ENCODE measurements around the gene S100A5. TPM values are rescaled to one million over a fixed set of nuclear protein-coding genes. Genes with fewer than 3 reads are reported as not detected.

S100A5 gene
- total and polyA plus RNA-seq, 7 experiments from 2014 or later, result 0.78 to 2.0 (median 1.2) TPM; not detected in 2

- CTCF ChIA-PET, result interaction anchor here (0.6 to 4.9 kb wide), 3 partner anchors 13 to 36 kb away, joined by 3 to 97 read pairs (median 27); partner anchors contain the start of gene S100A6
- intact Hi-C loops (cut with micrococcal nuclease), result loop anchor here (2.0 to 5.0 kb wide), 3 partner anchors 14 to 181 kb away; partner anchors contain the start of gene INTS3 (in 1 of the 2)
- no peaks in the 10 kb centered on the region for H3K27me3 Mint-ChIP-seq
Observed at GRCh38 chr1:153546371-153546770, 5.6 kb upstream of the S100A5 start.

GRCh38 chr1:153545067-153546055 is 4.6 kb upstream of the S100A5 start, which contains the start of gene S100A4:
Gene S100A4 (minus strand): TSS chr1:153545806. CDS start chr1:153544794, 1,012 bp downstream.
- Histone ChIP-seq H3K27ac (ENCODE audit: low read depth, low read length) (peak within 1 kb of the TSS; percentile 79), H3K9me3 (ENCODE audit: control insufficient read depth in 2 of 3, low read length in 3 of 3) (no peaks in the 10 kb centered on the region), H3K27me3 (ENCODE audit: control insufficient read depth in 2 of 2, insufficient read depth in 2 of 2, low read length in 2 of 2) (no peaks in the 10 kb centered on the region), H3K36me3 (ENCODE audit: control insufficient read depth in 2 of 3, insufficient read depth in 3 of 3, low read length in 3 of 3) (peaks cover 0 to 15% (median 11%) of the 10 kb centered on the region in 3 experiments), H3K4me1 (ENCODE audit: control insufficient read depth in 2 of 2, insufficient read depth in 2 of 2, low read length in 2 of 2) (peaks cover 53 to 69% of the 10 kb centered on the region in 2 donors), H3K4me3 (ENCODE audit: low read length) (peak within 1 kb of the TSS; percentile 69)
- Mint-ChIP-seq H3K27me3 (no peaks in the 10 kb centered on the region), H3K9me3 (no peaks in the 10 kb centered on the region), H3K4me3 (peak within 1 kb of the TSS; percentile 85 to 97 (median 88)), H3K36me3 (peaks cover 8 to 34% (median 15%) of the 10 kb centered on the region in 5 donors), H3K4me1 (peaks cover 62 to 87% (median 74%) of the 10 kb centered on the region in 7 donors), H3K27ac (peak within 1 kb of the TSS; percentile 93 to 99 (median 98))
- peak; percentile 50 to 93 (median 89) for DNase-seq
- intact Hi-C loops (cut with micrococcal nuclease), result loop anchor here (1.0 to 5.0 kb wide), 6 partner anchors 9 to 182 kb away; partner anchors contain the start of gene INTS3 (in 1 of the 2)
- CTCF ChIA-PET, result interaction anchor here (0.6 to 4.9 kb wide), 8 partner anchors 12 to 35 kb away, joined by 3 to 97 read pairs (median 4); partner anchors contain the start of gene S100A6
- peak; percentile 84 for ATAC-seq
- POLR2A ChIA-PET, result interaction anchor here (0.7 to 9.5 kb wide), 18 partner anchors 9 to 432 kb away, joined by 3 to 268 read pairs (median 5); partner anchors contain the start of genes CHTOP, INTS3, JTB and S100A2

More at GRCh38 chr1:153546371-153546770, 5.6 kb upstream of the S100A5 start:
- Histone ChIP-seq H3K4me3 (ENCODE audit: low read length) (no peak overlapping the region), H3K27me3 (ENCODE audit: control insufficient read depth in 2 of 2, insufficient read depth in 2 of 2, low read length in 2 of 2) (no peaks in the 10 kb centered on the region), H3K4me1 (ENCODE audit: control insufficient read depth in 2 of 2, insufficient read depth in 2 of 2, low read length in 2 of 2) (peaks cover 43 to 59% of the 10 kb centered on the region in 2 donors), H3K9me3 (ENCODE audit: control insufficient read depth in 2 of 3, low read length in 3 of 3) (no peaks in the 10 kb centered on the region), H3K36me3 (ENCODE audit: control insufficient read depth in 2 of 3, insufficient read depth in 3 of 3, low read length in 3 of 3) (peaks cover 0 to 15% (median 11%) of the 10 kb centered on the region in 3 experiments), H3K27ac (ENCODE audit: low read depth, low read length) (peak overlapping the region; percentile 79)
- peaks cover 56 to 77% (median 69%) of the 10 kb centered on the region in 7 donors for H3K4me1 Mint-ChIP-seq
- ATAC-seq (no peak), DNase-seq (no peak)
- H3K9me3 Mint-ChIP-seq, result no peaks in the 10 kb centered on the region
- H3K4me3 Mint-ChIP-seq, result peak overlapping the region in 9 of 10 donors; percentile 86 to 97 (median 89)
- POLR2A ChIA-PET, result interaction anchor here (1.4 to 9.5 kb wide), 5 partner anchors 8 to 88 kb away, joined by 5 to 268 read pairs (median 13); partner anchors contain the start of genes CHTOP and S100A6
- H3K36me3 Mint-ChIP-seq, result peaks cover 8 to 32% (median 15%) of the 10 kb centered on the region in 5 donors
- H3K27ac Mint-ChIP-seq, result peak overlapping the region; percentile 93 to 99 (median 98)

- Histone ChIP-seq H3K27ac (ENCODE audit: low read depth, low read length) (peak overlapping the region; percentile 79), H3K27me3 (ENCODE audit: control insufficient read depth in 2 of 2, insufficient read depth in 2 of 2, low read length in 2 of 2) (no peaks in the 10 kb centered on the region), H3K36me3 (ENCODE audit: control insufficient read depth in 2 of 3, insufficient read depth in 3 of 3, low read length in 3 of 3) (peaks cover 0 to 15% (median 11%) of the 10 kb centered on the region in 3 experiments), H3K4me1 (ENCODE audit: control insufficient read depth in 2 of 2, insufficient read depth in 2 of 2, low read length in 2 of 2) (peaks cover 61 to 77% of the 10 kb centered on the region in 2 donors), H3K4me3 (ENCODE audit: low read length) (peak overlapping the region; percentile 69), H3K9me3 (ENCODE audit: control insufficient read depth in 2 of 3, low read length in 3 of 3) (no peaks in the 10 kb centered on the region)
- H3K4me3 Mint-ChIP-seq, result peak overlapping the region; percentile 85 to 97 (median 88)
- intact Hi-C loops (cut with micrococcal nuclease), result loop anchor here (1.0 to 5.0 kb wide), 5 partner anchors 8 to 183 kb away; partner anchors contain the start of gene INTS3 (in 1 of the 2)
- H3K27ac Mint-ChIP-seq, result peak overlapping the region; percentile 93 to 99 (median 98)
- ATAC-seq, result no peak
- H3K36me3 Mint-ChIP-seq, result peaks cover 8 to 42% (median 15%) of the 10 kb centered on the region in 5 donors
- H3K27me3 Mint-ChIP-seq, result no peaks in the 10 kb centered on the region
- CTCF ChIA-PET, result interaction anchor here (0.6 to 4.9 kb wide), 7 partner anchors 11 to 34 kb away, joined by 3 to 97 read pairs (median 5); partner anchors contain the start of gene S100A6
- H3K9me3 Mint-ChIP-seq, result no peaks in the 10 kb centered on the region
- POLR2A ChIA-PET, result interaction anchor here (0.5 to 9.5 kb wide), 22 partner anchors 10 to 1197 kb away, joined by 3 to 268 read pairs (median 4); partner anchors contain the start of genes CHTOP, INTS3, JTB and S100A2
- peaks cover 70 to 95% (median 81%) of the 10 kb centered on the region in 7 donors for H3K4me1 Mint-ChIP-seq
- DNase-seq, result peak in 1 of 9 donors; percentile 41
Observed at GRCh38 chr1:153544453-153545066, 3.8 kb upstream of the S100A5 start.

- Mint-ChIP-seq H3K4me3 (peak overlapping the region; percentile 85 to 97 (median 88)), H3K4me1 (peaks cover 73 to 93% (median 82%) of the 10 kb centered on the region in 7 donors), H3K9me3 (no peaks in the 10 kb centered on the region), H3K36me3 (peaks cover 8 to 44% (median 15%) of the 10 kb centered on the region in 5 donors), H3K27me3 (no peaks in the 10 kb centered on the region), H3K27ac (peak overlapping the region; percentile 93 to 99 (median 98))
- intact Hi-C loops (cut with micrococcal nuclease), result loop anchor here (2.0 kb wide), 1 partner anchor 89 kb away; no protein-coding TSS in a partner anchor
- ATAC-seq (no peak), DNase-seq (no peak)
- ChIA-PET CTCF (interaction anchor here (0.7 to 4.9 kb wide), 4 partner anchors 10 to 33 kb away, joined by 3 to 97 read pairs (median 19); partner anchors contain the start of gene S100A6), POLR2A (interaction anchor here (0.5 to 9.5 kb wide), 11 partner anchors 9 to 1197 kb away, joined by 3 to 268 read pairs (median 4); partner anchors contain the start of genes CHTOP and S100A6)
- H3K36me3 ChIP-seq (ENCODE audit: control insufficient read depth in 2 of 3, insufficient read depth in 3 of 3, low read length in 3 of 3), result peaks cover 0 to 15% (median 11%) of the 10 kb centered on the region in 3 experiments
- peak overlapping the region; percentile 79 for H3K27ac ChIP-seq (ENCODE audit: low read depth, low read length)
- no peaks in the 10 kb centered on the region for H3K27me3 ChIP-seq (ENCODE audit: control insufficient read depth in 2 of 2, insufficient read depth in 2 of 2, low read length in 2 of 2)
- no peaks in the 10 kb centered on the region for H3K9me3 ChIP-seq (ENCODE audit: control insufficient read depth in 2 of 3, low read length in 3 of 3)
- H3K4me1 ChIP-seq (ENCODE audit: control insufficient read depth in 2 of 2, insufficient read depth in 2 of 2, low read length in 2 of 2), result peaks cover 63 to 79% of the 10 kb centered on the region in 2 donors
- H3K4me3 ChIP-seq (ENCODE audit: low read length), result peak overlapping the region; percentile 69
Observed at GRCh38 chr1:153543736-153544135, 3.0 kb upstream of the S100A5 start.

GRCh38 chr1:153542956-153543711 is 2.4 kb upstream of the S100A5 start:
- Histone ChIP-seq H3K4me1 (ENCODE audit: control insufficient read depth in 2 of 2, insufficient read depth in 2 of 2, low read length in 2 of 2) (peaks cover 63 to 79% of the 10 kb centered on the region in 2 donors), H3K9me3 (ENCODE audit: control insufficient read depth in 2 of 3, low read length in 3 of 3) (no peaks in the 10 kb centered on the region), H3K36me3 (ENCODE audit: control insufficient read depth in 2 of 3, insufficient read depth in 3 of 3, low read length in 3 of 3) (peaks cover 0 to 15% (median 11%) of the 10 kb centered on the region in 3 experiments), H3K27me3 (ENCODE audit: control insufficient read depth in 2 of 2, insufficient read depth in 2 of 2, low read length in 2 of 2) (no peaks in the 10 kb centered on the region), H3K4me3 (ENCODE audit: low read length) (no peak overlapping the region), H3K27ac (ENCODE audit: low read depth, low read length) (peak overlapping the region; percentile 79)
- POLR2A ChIA-PET, result interaction anchor here (0.5 to 9.5 kb wide), 6 partner anchors 9 to 79 kb away, joined by 3 to 268 read pairs (median 4); partner anchors contain the start of gene S100A6
- H3K36me3 Mint-ChIP-seq, result peaks cover 8 to 44% (median 15%) of the 10 kb centered on the region in 5 donors
- no peaks in the 10 kb centered on the region for H3K27me3 Mint-ChIP-seq
- no peaks in the 10 kb centered on the region for H3K9me3 Mint-ChIP-seq
- DNase-seq (no peak), ATAC-seq (no peak)
- peak overlapping the region; percentile 42 to 97 (median 88) for H3K4me3 Mint-ChIP-seq
- H3K27ac Mint-ChIP-seq, result peak overlapping the region; percentile 81 to 99 (median 98)
- CTCF ChIA-PET, result interaction anchor here (0.6 to 4.9 kb wide), 5 partner anchors 9 to 303 kb away, joined by 3 to 97 read pairs (median 11); partner anchors contain the start of gene S100A6
- intact Hi-C loops (cut with micrococcal nuclease), result no loop called here
- peaks cover 73 to 92% (median 81%) of the 10 kb centered on the region in 7 donors for H3K4me1 Mint-ChIP-seq

Data from naive thymus-derived CD4-positive, alpha-beta T cell (primary cell).